PC-3 (cell line): ENCODE results near the gene GABBR1. TPM values are rescaled to one million over a fixed set of nuclear protein-coding genes. Genes with fewer than 3 reads are reported as not detected.

Experiments
- ATAC-seq: fragments of 200-7000 bp; cut with Tn5 transposase; 2 replicates; pipeline ENCODE4 v1.9.1; 2020; ENCODE audit warnings: mild to moderate bottlenecking, moderate library complexity
- BruUV-seq: library from RNA; stranded (reverse); fragments of 400-500 nt; replicated peaks from 2 replicates; lab custom pipeline; 2021; lab: Mats Ljungman, UMichigan
- CTCF ChIA-PET: fragments of 300-600 bp; sonication (Branson Sonifier 250); formaldehyde crosslinking; loops from one replicate; lab custom pipeline; 2022; ENCODE audit warnings: antibody characterized with exemption; lab: Charles Lee
- POLR2A ChIA-PET: fragments of 300-600 bp; sonication (Branson Sonifier 250); formaldehyde crosslinking; loops from one replicate; lab custom pipeline; 2022; ENCODE audit warnings: antibody characterized with exemption; ENCODE audit not compliant: unreplicated experiment; lab: Charles Lee
- DNase-seq: peaks from one replicate; pipeline ENCODE4 v3.0.0-alpha.2; 2015
- H2AFZ ChIP-seq: fragments of 300-600 bp; sonication (generic); 2 replicates; pipeline ENCODE4 v1.6.0; 2016; ENCODE audit warnings: antibody characterized with exemption, low read length
- H3F3A ChIP-seq: fragments of 300-600 bp; sonication (generic); one replicate; pipeline ENCODE4 v1.6.0; 2017; ENCODE audit warnings: antibody characterized with exemption, low read length, control low read depth, mild to moderate bottlenecking; ENCODE audit not compliant: unreplicated experiment
- H3K27ac ChIP-seq: fragments of 300-600 bp; sonication (generic); 2 replicates; pipeline ENCODE4 v1.5.1; 2016; ENCODE audit warnings: mild to moderate bottlenecking, low read length
- H3K27me3 ChIP-seq: fragments of 300-600 bp; sonication (generic); 2 replicates; pipeline ENCODE4 v1.6.1; 2016; ENCODE audit warnings: low read length, mixed read lengths
- H3K36me3 ChIP-seq: fragments of 300-600 bp; sonication (generic); 2 replicates; pipeline ENCODE4 v1.6.1; 2016; ENCODE audit warnings: low read depth, mixed run types, low read length, mixed read lengths
- H3K4me1 ChIP-seq: fragments of 300-600 bp; sonication (generic); 2 replicates; pipeline ENCODE4 v1.5.1; 2016; ENCODE audit warnings: low read length; ENCODE audit not compliant: insufficient read depth
- H3K4me2 ChIP-seq: fragments of 300-600 bp; sonication (generic); 2 replicates; pipeline ENCODE4 v1.6.0; 2016; ENCODE audit warnings: low read length
- H3K4me3 ChIP-seq: fragments of 300-600 bp; sonication (generic); 2 replicates; pipeline ENCODE4 v1.5.1; 2016; ENCODE audit warnings: mild to moderate bottlenecking, low read length, mixed read lengths
- H3K79me2 ChIP-seq: fragments of 300-600 bp; sonication (generic); 2 replicates; pipeline ENCODE4 v1.6.1; 2017; ENCODE audit warnings: low read length, mixed read lengths
- H3K9ac ChIP-seq: fragments of 300-600 bp; sonication (generic); 2 replicates; pipeline ENCODE4 v1.6.0; 2016; ENCODE audit warnings: mild to moderate bottlenecking, low read length
- H3K9me2 ChIP-seq: fragments of 300-600 bp; sonication (generic); replicated peaks from 2 replicates; pipeline ENCODE4 v1.6.1; 2016; ENCODE audit warnings: mixed run types, low read length, mixed read lengths
- H3K9me3 ChIP-seq: fragments of 300-600 bp; sonication (generic); 2 replicates; pipeline ENCODE4 v1.6.1; 2016; ENCODE audit warnings: low read length, mixed read lengths
- H4K20me1 ChIP-seq: fragments of 300-600 bp; sonication (generic); 2 replicates; pipeline ENCODE4 v1.6.1; 2016; ENCODE audit warnings: low read length, mixed read lengths
- CTCF ChIP-seq: fragments of 300-600 bp; sonication (generic); conservative IDR thresholded peaks from 2 replicates; pipeline ENCODE4 v1.5.1; 2017; ENCODE audit warnings: antibody characterized with exemption, low read depth, mild to moderate bottlenecking, low read length
- EZH2 ChIP-seq: fragments of 300-600 bp; sonication (generic); IDR thresholded peaks from one replicate; pipeline ENCODE4 v1.6.1; 2017; ENCODE audit warnings: antibody characterized with exemption, mild to moderate bottlenecking, low read length; ENCODE audit not compliant: unreplicated experiment
- EZH2phosphoT487 ChIP-seq: fragments of 300-600 bp; sonication (generic); IDR thresholded peaks from 2 replicates; pipeline ENCODE4 v1.6.1; 2018; ENCODE audit warnings: mild to moderate bottlenecking, antibody characterized with exemption, low read length, borderline replicate concordance
- intact Hi-C: fragments of 100-400 bp; cut with micrococcal nuclease; formaldehyde crosslinking; loops from 2 replicates; pipeline ENCODE4 v1.9.0; 2023
- total RNA-seq: library from RNA; depleted of rRNA; stranded (reverse); fragments of >200 nt; gene quantifications from 2 replicates; pipeline ENCODE4 v1.2.3, GENCODE V29; 2014

The GABBR1 gene
- total RNA-seq, 1 experiment from 2014 or later = 5.5 TPM

DNA sequence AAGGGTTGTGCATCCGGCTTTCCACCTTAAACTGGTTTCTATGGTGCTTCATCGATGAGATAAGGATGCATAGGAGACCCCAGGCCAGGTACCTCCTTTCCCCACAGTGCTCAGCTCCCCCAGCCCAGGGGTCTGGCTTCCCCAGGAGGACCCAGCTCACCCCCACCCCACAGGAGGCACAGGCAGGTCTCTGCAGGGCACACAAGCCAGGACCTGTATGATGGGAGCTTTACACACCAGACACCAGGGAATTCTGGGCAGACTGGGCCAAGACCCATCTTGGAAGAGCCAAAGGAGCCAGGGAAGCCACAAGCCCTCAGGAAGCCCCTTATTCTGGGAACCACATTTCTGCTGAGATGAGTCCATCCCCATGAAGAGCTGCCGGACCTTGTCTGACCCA lies 103.0 kb downstream of the GABBR1 start:
- no peaks in the 10 kb centered on the region for H3K9me2 ChIP-seq
- BruUV-seq = no TSS peak
- DNase-seq = no peak
- H3K9me3 ChIP-seq = no peaks in the 10 kb centered on the region
- ChIA-PET POLR2A (no interaction called here), CTCF (no interaction called here)
- H3K27ac ChIP-seq = no peak overlapping the region
- no peak overlapping the region for H2AFZ ChIP-seq
- no peaks in the 10 kb centered on the region for H3K4me1 ChIP-seq
- H3K4me3 ChIP-seq = no peak overlapping the region
- H3K27me3 ChIP-seq = peaks cover 23% of the 10 kb centered on the region
- no peaks in the 10 kb centered on the region for H3K36me3 ChIP-seq
- ATAC-seq = no peak
- no peaks in the 10 kb centered on the region for H3F3A ChIP-seq
- H3K9ac ChIP-seq = no peak overlapping the region
- H3K4me2 ChIP-seq = no peak overlapping the region
- intact Hi-C loops = no loop called here
- H4K20me1 ChIP-seq = no peaks in the 10 kb centered on the region
- no peaks in the 10 kb centered on the region for H3K79me2 ChIP-seq
- TF ChIP-seq CTCF (no peak), EZH2 (no peak), EZH2phosphoT487 (no peak)

DNA sequence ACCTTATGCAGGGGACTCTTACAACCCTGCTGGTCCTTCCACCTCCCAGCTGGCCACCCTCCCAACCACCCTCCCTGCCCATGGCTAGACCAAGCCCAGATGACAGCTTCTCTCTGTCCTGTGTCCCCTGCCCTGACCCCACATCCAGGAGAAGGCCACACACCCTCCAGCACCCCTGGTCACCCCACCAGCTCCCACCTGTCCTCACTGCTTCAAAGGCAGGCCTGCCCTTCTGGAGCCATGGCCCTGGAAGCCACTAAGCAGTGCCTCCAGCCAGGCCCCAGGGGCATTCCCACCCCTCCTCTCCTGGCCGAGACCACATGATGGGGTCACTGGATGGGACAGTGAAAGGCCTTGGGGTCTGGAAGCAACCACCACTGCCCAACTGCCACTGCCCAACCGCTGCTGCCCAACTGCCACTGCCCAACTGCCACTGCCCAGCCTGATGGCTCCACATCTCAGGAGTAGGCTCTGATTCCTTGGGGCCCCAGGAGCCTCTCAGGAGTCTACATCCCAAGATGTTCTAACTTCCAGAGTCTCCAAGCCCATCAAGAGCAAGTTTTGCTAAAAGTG lies 103.9 kb downstream of the GABBR1 start:
- no peaks in the 10 kb centered on the region for H3K9me2 ChIP-seq
- TF ChIP-seq EZH2phosphoT487 = no peak
- no peak for TF ChIP-seq CTCF
- TF ChIP-seq EZH2 = no peak
- H3K27me3 ChIP-seq = peaks cover 23% of the 10 kb centered on the region
- ATAC-seq (no peak), DNase-seq (no peak)
- no peaks in the 10 kb centered on the region for H3K4me1 ChIP-seq
- ChIA-PET CTCF (no interaction called here), POLR2A (no interaction called here)
- H3K79me2 ChIP-seq = no peaks in the 10 kb centered on the region
- H3K4me2 ChIP-seq = no peak overlapping the region
- no peak overlapping the region for H2AFZ ChIP-seq
- no peak overlapping the region for H3K4me3 ChIP-seq
- H3K9ac ChIP-seq = no peak overlapping the region
- H3K27ac ChIP-seq = no peak overlapping the region
- no peaks in the 10 kb centered on the region for H4K20me1 ChIP-seq
- intact Hi-C loops = no loop called here
- H3K36me3 ChIP-seq = no peaks in the 10 kb centered on the region
- no peaks in the 10 kb centered on the region for H3F3A ChIP-seq
- H3K9me3 ChIP-seq = no peaks in the 10 kb centered on the region
- no TSS peak for BruUV-seq

DNA sequence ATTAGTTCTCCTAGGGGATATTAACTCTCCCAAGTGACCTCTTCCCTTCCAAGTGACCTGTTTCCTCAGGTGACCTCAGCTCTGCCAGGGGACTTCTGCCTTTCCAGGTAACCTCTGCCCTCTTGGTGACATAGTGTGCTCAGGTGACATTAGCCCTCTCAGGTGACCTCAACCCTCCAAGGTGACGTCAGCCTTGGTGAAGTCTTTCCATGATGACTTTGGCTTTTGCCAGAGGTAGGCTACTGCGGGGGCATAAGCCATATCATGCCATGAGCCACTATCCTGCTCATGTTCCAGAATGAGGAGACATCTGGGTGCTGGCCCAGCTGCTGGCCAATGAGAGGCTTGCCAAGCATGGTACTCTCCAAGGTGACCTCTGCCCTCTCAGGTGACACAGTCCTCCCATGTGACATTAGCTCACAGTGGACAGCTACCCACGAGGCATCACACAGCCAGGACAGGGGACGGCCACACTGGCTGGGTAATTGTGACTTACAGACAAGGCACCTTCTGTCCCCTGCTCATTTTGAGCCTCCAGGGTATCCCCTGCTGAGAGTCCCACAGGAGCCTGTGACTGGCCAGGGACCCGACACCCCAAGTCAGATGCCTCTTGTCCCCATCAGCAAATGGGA lies 104.6 kb downstream of the GABBR1 start:
- ATAC-seq (no peak), DNase-seq (no peak)
- no peak overlapping the region for H3K4me2 ChIP-seq
- H3F3A ChIP-seq = no peaks in the 10 kb centered on the region
- no TSS peak for BruUV-seq
- ChIA-PET POLR2A (no interaction called here), CTCF (no interaction called here)
- H3K9me3 ChIP-seq = no peaks in the 10 kb centered on the region
- no peak for TF ChIP-seq EZH2phosphoT487
- TF ChIP-seq EZH2 = no peak
- TF ChIP-seq CTCF = no peak
- H3K9me2 ChIP-seq = no peaks in the 10 kb centered on the region
- H3K79me2 ChIP-seq = no peaks in the 10 kb centered on the region
- intact Hi-C loops = no loop called here
- no peak overlapping the region for H3K9ac ChIP-seq
- H3K4me3 ChIP-seq = no peak overlapping the region
- H3K4me1 ChIP-seq = no peaks in the 10 kb centered on the region
- no peak overlapping the region for H3K27ac ChIP-seq
- H3K36me3 ChIP-seq = no peaks in the 10 kb centered on the region
- H4K20me1 ChIP-seq = no peaks in the 10 kb centered on the region
- H2AFZ ChIP-seq = no peak overlapping the region
- H3K27me3 ChIP-seq = peaks cover 22% of the 10 kb centered on the region
